Measurements from ENCODE around the gene PDGFD.

PDGFD gene

DNA sequence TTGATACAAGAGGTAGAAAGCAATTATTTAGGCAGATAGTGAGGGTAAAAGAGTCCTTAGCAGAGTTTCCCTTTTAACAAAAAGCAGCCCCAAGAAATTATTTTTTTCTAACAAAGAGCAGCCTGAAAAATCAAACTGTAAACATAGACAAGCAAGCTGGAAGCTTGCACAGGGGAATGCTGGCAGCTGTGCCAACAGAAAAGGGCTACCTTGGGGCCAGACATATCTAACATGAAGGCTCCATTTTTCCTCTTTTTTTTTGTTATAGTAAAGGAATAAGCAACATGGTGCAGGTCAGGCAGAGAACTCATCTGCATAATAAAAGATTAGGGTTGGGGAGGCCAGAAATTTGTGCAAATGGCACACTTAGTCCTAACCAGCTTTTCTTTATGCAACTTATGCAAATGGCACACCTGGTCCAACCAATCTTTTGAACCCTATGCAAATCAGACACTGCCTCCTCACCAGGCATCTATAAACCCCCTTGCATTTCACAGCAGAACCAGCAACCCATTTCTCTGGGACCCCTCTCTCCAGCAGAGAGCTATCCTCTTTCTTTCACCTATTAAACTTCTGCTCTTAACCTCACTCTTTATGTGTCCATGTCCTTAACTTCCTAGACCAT is 41.8 kb downstream of the PDGFD start:
- in situ Hi-C loops (cut with HindIII; ENCODE audit: low sequenced_read_pairs), result no loop called here
- H3K4me3 ChIP-seq (ENCODE audit: low read depth, low read length), result no peak overlapping the region
- no peak for TF ChIP-seq CTCF (IDR thresholded peaks at IDR 0.05; ENCODE audit: low read depth, low read length, missing control alignments)
- no peak for DNase-seq (ENCODE audit: low read depth)

- TF ChIP-seq CTCF (IDR thresholded peaks at IDR 0.05; ENCODE audit: low read depth, low read length, missing control alignments), result no peak
- H3K4me3 ChIP-seq (ENCODE audit: low read depth, low read length), result no peak overlapping the region
- in situ Hi-C loops (cut with HindIII; ENCODE audit: low sequenced_read_pairs), result no loop called here
- no peak for DNase-seq (ENCODE audit: low read depth)
Measured at GRCh38 chr11:104120493-104121137, 43.3 kb downstream of the PDGFD start.

DNA sequence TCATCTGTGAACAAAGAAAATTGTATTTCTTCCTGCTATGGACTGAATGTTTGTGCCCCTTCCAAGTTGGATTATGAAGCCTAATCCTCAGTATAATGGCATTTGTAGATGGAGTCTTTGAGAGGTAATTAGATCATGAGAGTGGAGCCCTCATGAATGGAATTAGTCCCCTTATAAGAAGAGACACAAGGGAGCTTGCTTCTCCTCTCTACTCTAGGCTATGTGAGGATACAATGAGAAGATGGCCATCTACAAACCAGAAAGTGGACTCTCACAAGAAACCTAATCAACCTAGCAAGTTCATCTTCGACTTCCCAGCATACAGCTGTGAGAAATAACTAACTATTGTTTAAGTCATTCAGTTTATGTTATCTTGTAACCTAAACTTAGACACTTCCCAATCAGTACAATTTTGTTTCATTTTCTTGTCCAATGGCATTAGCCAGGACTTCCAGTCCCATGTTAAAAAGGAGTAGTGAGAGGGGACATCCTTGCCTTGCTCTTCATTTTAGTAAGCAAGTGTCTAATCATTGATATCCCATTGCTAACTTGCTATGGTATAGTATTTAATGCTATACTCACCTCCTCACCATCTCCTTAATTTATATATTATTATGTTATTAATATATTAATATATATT is 45.7 kb downstream of the PDGFD start:
- no peak for DNase-seq (ENCODE audit: low read depth)
- no peak overlapping the region for H3K4me3 ChIP-seq (ENCODE audit: low read depth, low read length)
- TF ChIP-seq CTCF (IDR thresholded peaks at IDR 0.05; ENCODE audit: low read depth, low read length, missing control alignments), result no peak
- in situ Hi-C loops (cut with HindIII; ENCODE audit: low sequenced_read_pairs), result no loop called here

GRCh38 chr11:104113541-104113940 is 50.4 kb downstream of the PDGFD start:
- in situ Hi-C loops (cut with HindIII; ENCODE audit: low sequenced_read_pairs), result no loop called here
- H3K4me3 ChIP-seq (ENCODE audit: low read depth, low read length), result no peak overlapping the region
- TF ChIP-seq CTCF (IDR thresholded peaks at IDR 0.05; ENCODE audit: low read depth, low read length, missing control alignments), result no peak
- DNase-seq (ENCODE audit: low read depth), result no peak

DNA sequence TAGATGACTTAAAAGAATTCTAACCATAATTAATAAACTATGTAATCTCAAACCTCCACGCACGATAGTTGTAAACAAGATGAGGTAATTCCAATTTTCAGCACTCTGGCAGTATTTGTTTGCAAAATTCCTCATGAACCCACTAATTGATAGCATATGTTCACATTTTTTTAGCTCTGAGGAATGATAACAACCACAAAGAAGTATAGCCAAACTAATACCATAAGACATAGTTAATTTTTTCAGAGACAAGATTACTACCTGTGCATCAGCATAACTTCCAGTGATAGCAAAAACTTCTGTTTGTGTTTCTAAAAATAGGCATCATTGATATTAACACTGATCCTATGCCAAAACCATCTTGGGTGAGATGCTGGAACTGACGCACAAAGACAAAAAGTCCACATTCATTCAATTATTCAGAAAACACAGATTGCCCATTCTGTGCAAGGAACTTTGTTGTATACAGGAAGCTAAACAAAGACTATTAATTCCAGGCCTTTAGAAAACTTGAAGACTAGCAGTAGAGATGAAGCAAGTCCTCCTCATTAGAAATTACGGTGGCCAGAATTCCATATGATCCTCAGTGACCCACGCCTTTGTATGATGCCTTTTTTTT is 57.7 kb downstream of the PDGFD start:
- in situ Hi-C loops (cut with HindIII; ENCODE audit: low sequenced_read_pairs), result no loop called here
- TF ChIP-seq CTCF (IDR thresholded peaks at IDR 0.05; ENCODE audit: low read depth, low read length, missing control alignments), result no peak
- DNase-seq (ENCODE audit: low read depth), result peak; percentile 48
- H3K4me3 ChIP-seq (ENCODE audit: low read depth, low read length), result no peak overlapping the region

DNA sequence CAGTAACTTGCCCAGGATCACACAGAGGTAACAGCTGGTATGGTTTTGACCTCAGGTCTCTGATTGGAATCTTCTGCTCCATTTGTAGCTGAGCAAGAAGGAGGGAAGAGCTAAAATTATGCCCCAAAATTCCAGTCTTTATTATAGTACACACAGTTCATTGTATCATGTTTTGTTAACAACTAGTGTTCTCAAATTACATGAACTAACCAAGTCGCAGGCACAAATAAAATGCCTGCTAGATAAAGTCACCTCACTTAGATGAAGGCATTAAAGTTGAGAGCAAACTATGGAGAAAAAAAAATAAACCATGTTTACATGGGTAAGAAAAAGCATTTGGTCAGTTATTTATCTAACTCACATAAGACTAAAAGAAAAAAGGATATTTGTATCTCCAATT is 58.8 kb downstream of the PDGFD start:
- TF ChIP-seq CTCF (IDR thresholded peaks at IDR 0.05; ENCODE audit: low read depth, low read length, missing control alignments), result no peak
- H3K4me3 ChIP-seq (ENCODE audit: low read depth, low read length), result no peak overlapping the region
- no peak for DNase-seq (ENCODE audit: low read depth)
- in situ Hi-C loops (cut with HindIII; ENCODE audit: low sequenced_read_pairs), result no loop called here

Data from astrocyte of the cerebellum (primary cell).